LNCAP (cell line): Measurements from ENCODE around the gene TSC22D2.

Experiments
- TF ChIP-seq, protein P1 (sequence below): fragments of 450-650 bp; IDR thresholded peaks from 2 replicates; pipeline ENCODE4 v1.5.1; 2017; ENCODE audit warnings: mild to moderate bottlenecking

The TSC22D2 gene

GRCh38 chr3:150376001-150376848, 31.9 kb upstream of the TSC22D2 start:
- TF ChIP-seq, protein P1, sequence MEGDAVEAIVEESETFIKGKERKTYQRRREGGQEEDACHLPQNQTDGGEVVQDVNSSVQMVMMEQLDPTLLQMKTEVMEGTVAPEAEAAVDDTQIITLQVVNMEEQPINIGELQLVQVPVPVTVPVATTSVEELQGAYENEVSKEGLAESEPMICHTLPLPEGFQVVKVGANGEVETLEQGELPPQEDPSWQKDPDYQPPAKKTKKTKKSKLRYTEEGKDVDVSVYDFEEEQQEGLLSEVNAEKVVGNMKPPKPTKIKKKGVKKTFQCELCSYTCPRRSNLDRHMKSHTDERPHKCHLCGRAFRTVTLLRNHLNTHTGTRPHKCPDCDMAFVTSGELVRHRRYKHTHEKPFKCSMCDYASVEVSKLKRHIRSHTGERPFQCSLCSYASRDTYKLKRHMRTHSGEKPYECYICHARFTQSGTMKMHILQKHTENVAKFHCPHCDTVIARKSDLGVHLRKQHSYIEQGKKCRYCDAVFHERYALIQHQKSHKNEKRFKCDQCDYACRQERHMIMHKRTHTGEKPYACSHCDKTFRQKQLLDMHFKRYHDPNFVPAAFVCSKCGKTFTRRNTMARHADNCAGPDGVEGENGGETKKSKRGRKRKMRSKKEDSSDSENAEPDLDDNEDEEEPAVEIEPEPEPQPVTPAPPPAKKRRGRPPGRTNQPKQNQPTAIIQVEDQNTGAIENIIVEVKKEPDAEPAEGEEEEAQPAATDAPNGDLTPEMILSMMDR = no peak

- TF ChIP-seq, protein P1 = no peak
Measured at GRCh38 chr3:150377601-150378300, 30.3 kb upstream of the TSC22D2 start.

DNA sequence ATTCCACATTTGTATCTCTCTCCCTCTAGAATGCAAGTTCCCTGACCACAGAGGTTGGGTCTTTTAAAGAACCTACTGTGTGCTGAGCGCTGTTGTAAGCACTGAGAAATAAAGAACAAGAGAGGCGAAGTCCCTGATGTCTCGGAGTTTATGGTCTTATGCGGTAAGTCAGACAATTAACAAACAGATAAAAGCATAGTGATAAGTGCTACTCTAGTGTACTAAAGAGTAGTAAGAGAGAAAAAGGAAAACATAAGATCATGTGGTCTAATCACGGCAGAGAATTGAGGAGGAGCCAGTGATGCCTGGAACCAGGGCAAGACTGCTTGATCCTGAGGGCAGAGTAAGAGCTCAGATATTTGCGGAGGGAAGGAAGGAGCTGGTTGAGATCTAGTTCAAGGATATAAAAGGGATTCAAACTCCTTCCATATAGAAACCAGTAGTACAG, 29.8 kb upstream of the TSC22D2 start:
- TF ChIP-seq, protein P1 = no peak

GRCh38 chr3:150379469-150379868, 28.6 kb upstream of the TSC22D2 start:
- TF ChIP-seq, protein P1 = no peak

- TF ChIP-seq, protein P1 = no peak
Measured at GRCh38 chr3:150384296-150385212, 23.5 kb upstream of the TSC22D2 start.

GRCh38 chr3:150385296-150386242, 22.5 kb upstream of the TSC22D2 start:
- TF ChIP-seq, protein P1 = no peak
